Astrocyte (in vitro differentiated cells and primary cell): ENCODE results near the gene ARHGEF40. TPM values are rescaled to one million over a fixed set of nuclear protein-coding genes. Genes with fewer than 3 reads are reported as not detected.

Source experiments
- DNase-seq: peaks from one replicate; pipeline ENCODE4 v3.0.0-alpha.2; 2010; ENCODE audit warnings: low read depth
- FAIRE-seq: peaks from 2 replicates; lab custom pipeline; 2011; peaks lifted over from hg19 to GRCh38; lab: Jason Lieb, UNC
- H2AFZ ChIP-seq: 2 replicates; pipeline ENCODE4 v1.6.0; 2012; ENCODE audit warnings: low read depth, low read length, inconsistent platforms
- H3K27ac ChIP-seq: 2 replicates; pipeline ENCODE4 v1.5.1; 2011; ENCODE audit warnings: low read depth, low read length, inconsistent platforms
- H3K27me3 ChIP-seq: 2 replicates; pipeline ENCODE4 v1.6.0; 2011; ENCODE audit warnings: low read length, inconsistent platforms; ENCODE audit not compliant: insufficient read depth
- H3K36me3 ChIP-seq: 2 replicates; pipeline ENCODE4 v1.5.1; 2011; ENCODE audit warnings: low read length, inconsistent platforms; ENCODE audit not compliant: insufficient read depth
- H3K4me1 ChIP-seq: 2 replicates; pipeline ENCODE4 v1.5.1; 2011; ENCODE audit warnings: low read length, inconsistent platforms; ENCODE audit not compliant: insufficient read depth
- H3K4me2 ChIP-seq: 2 replicates; pipeline ENCODE4 v1.6.0; 2012; ENCODE audit warnings: low read length, inconsistent platforms
- H3K4me3 ChIP-seq: 2 replicates; pipeline ENCODE4 v1.5.1; 2011; ENCODE audit warnings: low read depth, mild to moderate bottlenecking, low read length, inconsistent platforms; ENCODE audit not compliant: insufficient read depth
- H3K79me2 ChIP-seq: 2 replicates; pipeline ENCODE4 v1.6.0; 2012; ENCODE audit warnings: mild to moderate bottlenecking, low read length, inconsistent platforms; ENCODE audit not compliant: insufficient read depth
- H3K9ac ChIP-seq: 2 replicates; pipeline ENCODE4 v1.6.0; 2012; ENCODE audit warnings: mild to moderate bottlenecking, low read length, inconsistent platforms
- H3K9me3 ChIP-seq: 2 replicates; pipeline ENCODE4 v1.5.1; 2012; ENCODE audit warnings: low read depth, mild to moderate bottlenecking, low read length, inconsistent platforms; ENCODE audit not compliant: insufficient read depth
- H4K20me1 ChIP-seq: 2 replicates; pipeline ENCODE4 v1.6.0; 2012; ENCODE audit warnings: low read length, inconsistent platforms; ENCODE audit not compliant: insufficient read depth
- H3K27ac Mint-ChIP-seq: one replicate; pipeline ENCODE4 v1.8.0; 2021; ENCODE audit warnings: mild to moderate bottlenecking, mixed read lengths; ENCODE audit not compliant: unreplicated experiment
- H3K27me3 Mint-ChIP-seq: one replicate; pipeline ENCODE4 v1.8.0; 2021; ENCODE audit warnings: low read depth, mixed read lengths; ENCODE audit not compliant: unreplicated experiment
- H3K36me3 Mint-ChIP-seq: one replicate; pipeline ENCODE4 v1.8.0; 2021; ENCODE audit warnings: low read depth, mixed read lengths; ENCODE audit not compliant: unreplicated experiment
- H3K4me1 Mint-ChIP-seq: one replicate; pipeline ENCODE4 v1.8.0; 2021; ENCODE audit warnings: low read depth, mixed read lengths; ENCODE audit not compliant: unreplicated experiment
- H3K4me3 Mint-ChIP-seq: one replicate; pipeline ENCODE4 v1.8.0; 2021; ENCODE audit warnings: mild to moderate bottlenecking, moderate library complexity, mixed read lengths; ENCODE audit not compliant: unreplicated experiment
- H3K9me3 Mint-ChIP-seq: one replicate; pipeline ENCODE4 v1.8.0; 2021; ENCODE audit warnings: mild to moderate bottlenecking, mixed read lengths; ENCODE audit not compliant: unreplicated experiment
- EZH2 ChIP-seq: IDR thresholded peaks from 2 replicates; pipeline ENCODE4 v1.6.1; 2012; ENCODE audit warnings: mild to moderate bottlenecking, low read length, inconsistent platforms; ENCODE audit not compliant: insufficient read depth
- total RNA-seq: library from RNA; stranded (reverse); gene quantifications from 2 replicates; pipeline ENCODE4 v1.2.1, GENCODE V29; 2021
- TF ChIP-seq, protein P1 (sequence below): IDR thresholded peaks from 2 replicates; pipeline ENCODE4 v1.5.1; 2011; ENCODE audit warnings: low read depth, mild to moderate bottlenecking, inconsistent platforms, low read length, moderate library complexity; ENCODE audit not compliant: insufficient read depth

ARHGEF40 gene
- total RNA-seq, 1 donor from 2014 or later = 99.9 TPM

GRCh38 chr14:21103710-21104447 is 33.8 kb downstream of the ARHGEF40 start:
- peak overlapping the region; percentile 97 for H3K9ac ChIP-seq
- peaks cover 7% of the 10 kb centered on the region for H3K27me3 ChIP-seq
- no peaks in the 10 kb centered on the region for H4K20me1 ChIP-seq
- Mint-ChIP-seq H3K9me3 (no peaks in the 10 kb centered on the region), H3K4me1 (peaks cover 59% of the 10 kb centered on the region), H3K27me3 (no peaks in the 10 kb centered on the region), H3K36me3 (no peaks in the 10 kb centered on the region), H3K27ac (peak overlapping the region; percentile 89), H3K4me3 (peak overlapping the region; percentile 97)
- H3K79me2 ChIP-seq = no peaks in the 10 kb centered on the region
- no peak for FAIRE-seq
- H3K4me3 ChIP-seq = peak overlapping the region; percentile 71
- peak overlapping the region; percentile 94 for H3K4me2 ChIP-seq
- peak; percentile 92 for DNase-seq
- H3K9me3 ChIP-seq = no peaks in the 10 kb centered on the region
- H3K27ac ChIP-seq = peak overlapping the region; percentile 99
- no peak for TF ChIP-seq EZH2
- TF ChIP-seq, protein P1, sequence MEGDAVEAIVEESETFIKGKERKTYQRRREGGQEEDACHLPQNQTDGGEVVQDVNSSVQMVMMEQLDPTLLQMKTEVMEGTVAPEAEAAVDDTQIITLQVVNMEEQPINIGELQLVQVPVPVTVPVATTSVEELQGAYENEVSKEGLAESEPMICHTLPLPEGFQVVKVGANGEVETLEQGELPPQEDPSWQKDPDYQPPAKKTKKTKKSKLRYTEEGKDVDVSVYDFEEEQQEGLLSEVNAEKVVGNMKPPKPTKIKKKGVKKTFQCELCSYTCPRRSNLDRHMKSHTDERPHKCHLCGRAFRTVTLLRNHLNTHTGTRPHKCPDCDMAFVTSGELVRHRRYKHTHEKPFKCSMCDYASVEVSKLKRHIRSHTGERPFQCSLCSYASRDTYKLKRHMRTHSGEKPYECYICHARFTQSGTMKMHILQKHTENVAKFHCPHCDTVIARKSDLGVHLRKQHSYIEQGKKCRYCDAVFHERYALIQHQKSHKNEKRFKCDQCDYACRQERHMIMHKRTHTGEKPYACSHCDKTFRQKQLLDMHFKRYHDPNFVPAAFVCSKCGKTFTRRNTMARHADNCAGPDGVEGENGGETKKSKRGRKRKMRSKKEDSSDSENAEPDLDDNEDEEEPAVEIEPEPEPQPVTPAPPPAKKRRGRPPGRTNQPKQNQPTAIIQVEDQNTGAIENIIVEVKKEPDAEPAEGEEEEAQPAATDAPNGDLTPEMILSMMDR = peak; percentile 62
- H2AFZ ChIP-seq = peak overlapping the region; percentile 97
- H3K36me3 ChIP-seq = no peaks in the 10 kb centered on the region
- H3K4me1 ChIP-seq = peaks cover 31% of the 10 kb centered on the region

- Mint-ChIP-seq H3K27me3 (no peaks in the 10 kb centered on the region), H3K4me1 (peaks cover 55% of the 10 kb centered on the region), H3K9me3 (no peaks in the 10 kb centered on the region), H3K36me3 (no peaks in the 10 kb centered on the region), H3K27ac (peak overlapping the region; percentile 89), H3K4me3 (peak overlapping the region; percentile 97)
- Histone ChIP-seq H3K27me3 (peaks cover under 1% of the 10 kb centered on the region), H3K4me2 (peak overlapping the region; percentile 94), H3K27ac (peak overlapping the region; percentile 99), H3K9ac (peak overlapping the region; percentile 97), H3K4me1 (peaks cover 25% of the 10 kb centered on the region), H4K20me1 (no peaks in the 10 kb centered on the region), H2AFZ (peak overlapping the region; percentile 97), H3K36me3 (no peaks in the 10 kb centered on the region), H3K4me3 (peak overlapping the region; percentile 71), H3K9me3 (no peaks in the 10 kb centered on the region), H3K79me2 (no peaks in the 10 kb centered on the region)
- no peak for FAIRE-seq
- peak; percentile 63 for DNase-seq
- no peak for TF ChIP-seq EZH2
- TF ChIP-seq, protein P1 = peak; percentile 97
These were observed 34.5 kb downstream of the ARHGEF40 start for GRCh38 chr14:21104448-21105060.
